Karpas-422 (cell line): ENCODE data around the gene HMCN2. TPM values are rescaled to one million over a fixed set of nuclear protein-coding genes. Genes with fewer than 3 reads are reported as not detected.

ENCODE experiments used
- DNase-seq: peaks from one replicate; pipeline ENCODE4 v3.0.0-alpha.2; 2015
- H2AFZ ChIP-seq: fragments of 200-600 bp; sonication (generic); 2 replicates; pipeline ENCODE4 v1.6.1; 2014; ENCODE audit warnings: antibody characterized with exemption, low read length, mixed read lengths
- H3K27ac ChIP-seq: fragments of 200-600 bp; sonication (generic); 2 replicates; pipeline ENCODE4 v1.5.1; 2014; ENCODE audit warnings: mild to moderate bottlenecking, low read length, moderate library complexity
- H3K27me3 ChIP-seq: fragments of 200-600 bp; sonication (generic); 2 replicates; pipeline ENCODE4 v1.6.1; 2014; ENCODE audit warnings: low read length, mixed read lengths
- H3K36me3 ChIP-seq: fragments of 200-600 bp; sonication (generic); 2 replicates; pipeline ENCODE4 v1.6.1; 2014; ENCODE audit warnings: low read length, mixed read lengths; ENCODE audit not compliant: insufficient read depth
- H3K4me1 ChIP-seq: fragments of 200-600 bp; sonication (generic); 2 replicates; pipeline ENCODE4 v1.6.1; 2014; ENCODE audit warnings: mild to moderate bottlenecking, low read length, mixed read lengths
- H3K4me2 ChIP-seq: fragments of 200-600 bp; sonication (generic); 2 replicates; pipeline ENCODE4 v1.6.1; 2014; ENCODE audit warnings: low read length, low read depth, mild to moderate bottlenecking; ENCODE audit not compliant: poor library complexity, severe bottlenecking
- H3K4me3 ChIP-seq: fragments of 200-600 bp; sonication (generic); 2 replicates; pipeline ENCODE4 v1.5.1; 2014; ENCODE audit warnings: mild to moderate bottlenecking, antibody characterized with exemption, low read length, mixed read lengths
- H3K79me2 ChIP-seq: fragments of 200-600 bp; sonication (generic); 2 replicates; pipeline ENCODE4 v1.6.1; 2014; ENCODE audit warnings: mild to moderate bottlenecking, low read length, mixed read lengths
- H3K9ac ChIP-seq: fragments of 200-600 bp; sonication (generic); 2 replicates; pipeline ENCODE4 v1.6.0; 2014; ENCODE audit warnings: low read length
- H3K9me2 ChIP-seq: fragments of 200-600 bp; sonication (generic), shearing (Covaris generic); replicated peaks from 2 replicates; pipeline ENCODE4 v1.6.0; 2014; ENCODE audit warnings: mild to moderate bottlenecking, low read length, moderate library complexity; ENCODE audit not compliant: insufficient read depth
- H3K9me3 ChIP-seq: fragments of 300-700, 200-600 bp; sonication (generic); 2 replicates; pipeline ENCODE4 v1.6.1; 2014; ENCODE audit warnings: low read length, mixed read lengths
- H4K20me1 ChIP-seq: fragments of 200-600 bp; sonication (generic); 2 replicates; pipeline ENCODE4 v1.6.1; 2014; ENCODE audit warnings: mild to moderate bottlenecking, antibody characterized with exemption, low read length, low read depth; ENCODE audit not compliant: insufficient read depth
- total RNA-seq: library from RNA; depleted of rRNA; stranded (reverse); fragments of >200 nt; shearing (Covaris generic); gene quantifications from 2 replicates; pipeline ENCODE4 v1.2.3, GENCODE V29; 2014; ENCODE audit warnings: low replicate concordance

HMCN2 gene
- total RNA-seq, 1 experiment from 2014 or later: not detected

DNA sequence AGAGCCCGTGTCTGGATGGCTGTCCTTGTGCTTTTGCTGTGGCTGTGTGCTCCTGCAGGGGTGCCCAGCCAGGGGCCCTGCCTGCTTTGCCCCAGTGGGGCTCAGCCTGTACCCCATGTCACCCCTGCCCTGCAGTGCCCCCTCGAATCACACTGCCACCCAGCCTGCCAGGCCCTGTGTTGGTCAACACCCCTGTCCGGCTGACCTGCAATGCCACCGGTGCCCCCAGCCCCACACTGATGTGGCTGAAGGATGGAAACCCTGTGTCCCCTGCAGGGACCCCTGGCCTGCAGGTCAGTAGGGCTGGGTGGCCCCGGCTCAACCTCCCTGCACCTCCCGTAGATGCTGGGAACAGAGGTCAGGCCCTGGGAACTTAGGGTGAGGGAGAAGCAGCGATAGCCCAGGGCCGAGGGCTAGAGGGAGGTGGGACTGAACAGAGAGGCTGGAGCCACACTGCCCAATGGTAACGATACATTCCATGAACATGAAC is 96.4 kb downstream of the HMCN2 start:
- Histone ChIP-seq H3K9me3 (no peaks in the 10 kb centered on the region), H3K4me2 (no peak overlapping the region)
- no peak for DNase-seq

DNA sequence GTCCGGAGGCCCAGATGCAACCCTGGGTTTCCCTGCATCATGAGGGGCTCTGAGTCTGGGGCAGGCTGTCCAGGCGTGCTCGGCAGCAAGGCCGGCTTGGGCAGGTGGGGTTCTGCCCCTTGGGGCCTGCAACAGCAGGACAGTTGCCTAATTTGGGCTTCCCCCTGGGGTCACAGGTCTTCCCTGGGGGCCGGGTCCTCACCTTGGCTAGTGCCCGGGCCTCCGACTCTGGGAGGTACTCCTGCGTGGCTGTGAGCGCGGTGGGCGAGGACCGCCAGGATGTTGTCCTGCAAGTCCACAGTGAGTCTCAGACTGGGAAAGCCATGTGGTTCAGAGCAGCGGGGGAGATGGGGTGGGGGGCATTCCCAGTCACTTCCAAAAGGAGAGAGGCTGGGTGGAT is 97.1 kb downstream of the HMCN2 start:
- no peaks in the 10 kb centered on the region for H3K36me3 ChIP-seq
- no peaks in the 10 kb centered on the region for H3K9me3 ChIP-seq
- no peak for DNase-seq
- H3K9ac ChIP-seq: no peak overlapping the region
- H3K9me2 ChIP-seq: no peaks in the 10 kb centered on the region
- no peak overlapping the region for H3K4me3 ChIP-seq
- H3K79me2 ChIP-seq: no peaks in the 10 kb centered on the region
- no peak overlapping the region for H3K4me2 ChIP-seq
- no peaks in the 10 kb centered on the region for H3K4me1 ChIP-seq
- H3K27me3 ChIP-seq: no peaks in the 10 kb centered on the region
- H4K20me1 ChIP-seq: no peaks in the 10 kb centered on the region
- H3K27ac ChIP-seq: no peak overlapping the region
- no peak overlapping the region for H2AFZ ChIP-seq

More for the DNA sequence above, 96.4 kb downstream of the HMCN2 start:
- no peak overlapping the region for H2AFZ ChIP-seq
- no peaks in the 10 kb centered on the region for H3K27me3 ChIP-seq
- no peaks in the 10 kb centered on the region for H3K79me2 ChIP-seq
- H4K20me1 ChIP-seq: no peaks in the 10 kb centered on the region
- no peaks in the 10 kb centered on the region for H3K4me1 ChIP-seq
- no peaks in the 10 kb centered on the region for H3K36me3 ChIP-seq
- H3K4me3 ChIP-seq: no peak overlapping the region
- H3K27ac ChIP-seq: no peak overlapping the region
- H3K9ac ChIP-seq: no peak overlapping the region
- H3K9me2 ChIP-seq: no peaks in the 10 kb centered on the region

GRCh38 chr9:130363755-130364404 is 98.3 kb downstream of the HMCN2 start:
- H3K4me2 ChIP-seq: no peak overlapping the region
- no peaks in the 10 kb centered on the region for H3K27me3 ChIP-seq

GRCh38 chr9:130364619-130365322 is 99.2 kb downstream of the HMCN2 start:
- Histone ChIP-seq H3K9me2 (no peaks in the 10 kb centered on the region), H4K20me1 (no peaks in the 10 kb centered on the region), H3K9ac (no peak overlapping the region), H2AFZ (no peak overlapping the region), H3K36me3 (no peaks in the 10 kb centered on the region), H3K4me3 (no peak overlapping the region), H3K27ac (no peak overlapping the region), H3K9me3 (no peaks in the 10 kb centered on the region), H3K79me2 (no peaks in the 10 kb centered on the region), H3K4me1 (no peaks in the 10 kb centered on the region), H3K27me3 (no peaks in the 10 kb centered on the region), H3K4me2 (no peak overlapping the region)
- DNase-seq: no peak

More at GRCh38 chr9:130363755-130364404, 98.3 kb downstream of the HMCN2 start:
- H3K4me1 ChIP-seq: no peaks in the 10 kb centered on the region
- no peak overlapping the region for H3K27ac ChIP-seq
- no peak overlapping the region for H3K9ac ChIP-seq
- no peak overlapping the region for H3K4me3 ChIP-seq
- H3K9me3 ChIP-seq: no peaks in the 10 kb centered on the region
- H4K20me1 ChIP-seq: no peaks in the 10 kb centered on the region
- H2AFZ ChIP-seq: no peak overlapping the region
- no peaks in the 10 kb centered on the region for H3K36me3 ChIP-seq
- DNase-seq: no peak
- H3K9me2 ChIP-seq: no peaks in the 10 kb centered on the region
- no peaks in the 10 kb centered on the region for H3K79me2 ChIP-seq

- no peak for DNase-seq
- Histone ChIP-seq H3K36me3 (no peaks in the 10 kb centered on the region), H2AFZ (no peak overlapping the region), H3K27me3 (no peaks in the 10 kb centered on the region), H4K20me1 (no peaks in the 10 kb centered on the region), H3K27ac (no peak overlapping the region), H3K9me2 (no peaks in the 10 kb centered on the region), H3K4me3 (no peak overlapping the region), H3K9ac (no peak overlapping the region), H3K4me1 (no peaks in the 10 kb centered on the region), H3K9me3 (no peaks in the 10 kb centered on the region), H3K4me2 (no peak overlapping the region), H3K79me2 (no peaks in the 10 kb centered on the region)
Measured at GRCh38 chr9:130365323-130365721, 99.8 kb downstream of the HMCN2 start.

GRCh38 chr9:130366072-130366471 is 100.5 kb downstream of the HMCN2 start:
- Histone ChIP-seq H3K9me2 (no peaks in the 10 kb centered on the region), H3K4me1 (no peaks in the 10 kb centered on the region), H3K4me3 (no peak overlapping the region), H3K27ac (no peak overlapping the region), H3K79me2 (no peaks in the 10 kb centered on the region), H3K9me3 (no peaks in the 10 kb centered on the region), H3K27me3 (no peaks in the 10 kb centered on the region), H3K4me2 (no peak overlapping the region), H3K9ac (no peak overlapping the region), H2AFZ (no peak overlapping the region), H3K36me3 (no peaks in the 10 kb centered on the region), H4K20me1 (no peaks in the 10 kb centered on the region)
- DNase-seq: no peak

- Histone ChIP-seq H4K20me1 (no peaks in the 10 kb centered on the region), H2AFZ (no peak overlapping the region), H3K4me1 (no peaks in the 10 kb centered on the region), H3K4me3 (no peak overlapping the region), H3K36me3 (no peaks in the 10 kb centered on the region), H3K9ac (no peak overlapping the region), H3K27me3 (no peaks in the 10 kb centered on the region), H3K9me3 (no peaks in the 10 kb centered on the region), H3K27ac (no peak overlapping the region), H3K79me2 (no peaks in the 10 kb centered on the region), H3K4me2 (no peak overlapping the region), H3K9me2 (no peaks in the 10 kb centered on the region)
- DNase-seq: no peak
Measured at GRCh38 chr9:130366888-130367550, 101.5 kb downstream of the HMCN2 start.

- H3K4me2 ChIP-seq: no peak overlapping the region
- no peak overlapping the region for H2AFZ ChIP-seq
- DNase-seq: no peak
Measured at GRCh38 chr9:130368631-130369103, 103.1 kb downstream of the HMCN2 start.

More at GRCh38 chr9:130368631-130369103, 103.1 kb downstream of the HMCN2 start:
- no peaks in the 10 kb centered on the region for H3K36me3 ChIP-seq
- H3K27ac ChIP-seq: no peak overlapping the region
- no peaks in the 10 kb centered on the region for H3K79me2 ChIP-seq
- no peaks in the 10 kb centered on the region for H4K20me1 ChIP-seq
- no peak overlapping the region for H3K9ac ChIP-seq
- H3K27me3 ChIP-seq: no peaks in the 10 kb centered on the region
- H3K9me2 ChIP-seq: no peaks in the 10 kb centered on the region
- no peaks in the 10 kb centered on the region for H3K4me1 ChIP-seq
- H3K9me3 ChIP-seq: no peaks in the 10 kb centered on the region
- no peak overlapping the region for H3K4me3 ChIP-seq
